Astrocyte (in vitro differentiated cells and primary cell): ENCODE measurements around the gene CAMK1D.

Source experiments
- EZH2 ChIP-seq: IDR thresholded peaks from 2 replicates; pipeline ENCODE4 v1.6.1; 2012; ENCODE audit warnings: mild to moderate bottlenecking, low read length, inconsistent platforms; ENCODE audit not compliant: insufficient read depth
- TF ChIP-seq, protein P1 (sequence below): IDR thresholded peaks from 2 replicates; pipeline ENCODE4 v1.5.1; 2011; ENCODE audit warnings: low read depth, mild to moderate bottlenecking, inconsistent platforms, low read length, moderate library complexity; ENCODE audit not compliant: insufficient read depth

DNA sequence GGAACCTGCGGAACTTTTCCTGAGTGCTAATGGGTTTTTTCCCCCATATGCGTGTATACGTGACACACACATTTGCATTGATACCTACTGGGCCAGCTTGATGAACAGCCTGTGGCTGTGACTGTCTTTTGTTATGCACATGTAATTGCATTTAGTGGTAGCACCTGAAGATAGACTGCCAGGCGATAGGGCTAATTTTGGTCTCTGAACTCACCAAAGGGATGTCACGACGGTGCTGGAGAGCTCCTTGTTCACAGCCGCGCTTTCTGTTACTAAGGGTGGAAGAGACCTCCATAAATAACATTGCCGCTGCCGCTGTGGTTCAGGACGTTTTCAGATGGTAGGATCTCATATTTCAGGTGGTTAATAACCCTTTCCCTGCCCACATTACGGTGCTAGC is 133.2 kb downstream of the CAMK1D start:
- TF ChIP-seq, protein P1, sequence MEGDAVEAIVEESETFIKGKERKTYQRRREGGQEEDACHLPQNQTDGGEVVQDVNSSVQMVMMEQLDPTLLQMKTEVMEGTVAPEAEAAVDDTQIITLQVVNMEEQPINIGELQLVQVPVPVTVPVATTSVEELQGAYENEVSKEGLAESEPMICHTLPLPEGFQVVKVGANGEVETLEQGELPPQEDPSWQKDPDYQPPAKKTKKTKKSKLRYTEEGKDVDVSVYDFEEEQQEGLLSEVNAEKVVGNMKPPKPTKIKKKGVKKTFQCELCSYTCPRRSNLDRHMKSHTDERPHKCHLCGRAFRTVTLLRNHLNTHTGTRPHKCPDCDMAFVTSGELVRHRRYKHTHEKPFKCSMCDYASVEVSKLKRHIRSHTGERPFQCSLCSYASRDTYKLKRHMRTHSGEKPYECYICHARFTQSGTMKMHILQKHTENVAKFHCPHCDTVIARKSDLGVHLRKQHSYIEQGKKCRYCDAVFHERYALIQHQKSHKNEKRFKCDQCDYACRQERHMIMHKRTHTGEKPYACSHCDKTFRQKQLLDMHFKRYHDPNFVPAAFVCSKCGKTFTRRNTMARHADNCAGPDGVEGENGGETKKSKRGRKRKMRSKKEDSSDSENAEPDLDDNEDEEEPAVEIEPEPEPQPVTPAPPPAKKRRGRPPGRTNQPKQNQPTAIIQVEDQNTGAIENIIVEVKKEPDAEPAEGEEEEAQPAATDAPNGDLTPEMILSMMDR = no peak
- TF ChIP-seq EZH2 = no peak
